Measurements from ENCODE around the gene PYGO2. TPM values are rescaled to one million over a fixed set of nuclear protein-coding genes. Genes with fewer than 3 reads are reported as not detected.

The PYGO2 gene
- total RNA-seq, 1 experiment from 2014 or later = 35.9 TPM

DNA sequence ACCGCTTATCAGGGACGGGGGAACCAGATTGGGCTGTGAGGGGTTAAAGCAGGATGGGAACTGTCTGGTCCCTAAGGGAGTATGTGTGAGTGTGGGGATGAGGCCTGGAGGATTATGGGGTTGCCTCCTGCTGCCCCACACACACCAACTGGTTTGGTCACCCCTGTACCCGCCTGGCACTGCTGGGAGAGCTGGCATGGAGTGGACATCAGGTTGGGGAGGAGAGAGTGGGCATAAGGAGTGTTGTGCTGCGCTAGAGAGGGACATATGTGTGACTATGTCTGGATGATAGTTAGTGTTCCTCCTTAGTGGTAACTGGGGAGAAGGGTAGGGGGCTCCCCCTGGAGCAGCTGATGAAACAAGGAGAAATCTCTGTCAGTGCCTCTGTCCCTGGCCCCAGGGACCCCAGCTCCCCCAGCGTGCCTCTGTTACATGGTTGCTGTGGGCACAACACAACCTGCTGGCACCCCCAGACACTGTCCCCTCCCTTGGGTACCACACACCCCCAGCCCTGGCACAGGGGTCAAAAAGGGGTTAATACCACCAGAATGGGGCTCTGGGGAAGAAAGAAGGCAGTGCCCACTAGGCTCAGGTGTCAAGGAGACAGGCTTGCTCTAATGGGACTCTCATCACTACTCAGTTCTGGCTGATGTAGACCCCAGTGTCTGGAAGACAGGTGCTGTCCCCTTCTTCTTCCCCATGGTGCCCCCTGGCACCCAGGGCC is 42.9 kb upstream of the PYGO2 start:
- H3K27ac Mint-ChIP-seq (ENCODE audit: low read depth, unreplicated experiment) = peak overlapping the region; percentile 97
- no peaks in the 10 kb centered on the region for H3K9me3 Mint-ChIP-seq (ENCODE audit: unreplicated experiment)
- TF ChIP-seq, protein P1, sequence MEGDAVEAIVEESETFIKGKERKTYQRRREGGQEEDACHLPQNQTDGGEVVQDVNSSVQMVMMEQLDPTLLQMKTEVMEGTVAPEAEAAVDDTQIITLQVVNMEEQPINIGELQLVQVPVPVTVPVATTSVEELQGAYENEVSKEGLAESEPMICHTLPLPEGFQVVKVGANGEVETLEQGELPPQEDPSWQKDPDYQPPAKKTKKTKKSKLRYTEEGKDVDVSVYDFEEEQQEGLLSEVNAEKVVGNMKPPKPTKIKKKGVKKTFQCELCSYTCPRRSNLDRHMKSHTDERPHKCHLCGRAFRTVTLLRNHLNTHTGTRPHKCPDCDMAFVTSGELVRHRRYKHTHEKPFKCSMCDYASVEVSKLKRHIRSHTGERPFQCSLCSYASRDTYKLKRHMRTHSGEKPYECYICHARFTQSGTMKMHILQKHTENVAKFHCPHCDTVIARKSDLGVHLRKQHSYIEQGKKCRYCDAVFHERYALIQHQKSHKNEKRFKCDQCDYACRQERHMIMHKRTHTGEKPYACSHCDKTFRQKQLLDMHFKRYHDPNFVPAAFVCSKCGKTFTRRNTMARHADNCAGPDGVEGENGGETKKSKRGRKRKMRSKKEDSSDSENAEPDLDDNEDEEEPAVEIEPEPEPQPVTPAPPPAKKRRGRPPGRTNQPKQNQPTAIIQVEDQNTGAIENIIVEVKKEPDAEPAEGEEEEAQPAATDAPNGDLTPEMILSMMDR (IDR thresholded peaks at IDR 0.05; ENCODE audit: unreplicated experiment) = no peak
- H3K27me3 Mint-ChIP-seq (ENCODE audit: insufficient read depth, unreplicated experiment) = no peaks in the 10 kb centered on the region
- peaks cover 23% of the 10 kb centered on the region for H3K36me3 Mint-ChIP-seq (ENCODE audit: insufficient read depth, unreplicated experiment)
- TSS peak; percentile 53 for BruUV-seq (replicated peaks)
- POLR2A ChIA-PET = interaction anchor here (0.7 to 41.1 kb wide), 18 partner anchors 10 to 1042 kb away, joined by 3 to 1917 read pairs (median 5); partner anchors contain the start of genes ADAM15, CKS1B, DCST1 and DCST2
- CTCF ChIA-PET = interaction anchor here (0.6 to 2.5 kb wide), 17 partner anchors 8 to 80 kb away, joined by 3 to 24 read pairs (median 4); partner anchors contain the start of genes ADAM15, FLAD1, LENEP and PYGO2
- intact Hi-C loops (cut with micrococcal nuclease) = loop anchor here (1.0 to 5.0 kb wide), 2 partner anchors 13 to 447 kb away; partner anchors contain the start of gene UBE2Q1
- peak; percentile 53 for DNase-seq (ENCODE audit: unreplicated experiment)
- peak overlapping the region; percentile 90 for H3K4me3 Mint-ChIP-seq (ENCODE audit: unreplicated experiment)
- H3K4me1 Mint-ChIP-seq (ENCODE audit: insufficient read depth, unreplicated experiment) = peaks cover 64% of the 10 kb centered on the region

DNA sequence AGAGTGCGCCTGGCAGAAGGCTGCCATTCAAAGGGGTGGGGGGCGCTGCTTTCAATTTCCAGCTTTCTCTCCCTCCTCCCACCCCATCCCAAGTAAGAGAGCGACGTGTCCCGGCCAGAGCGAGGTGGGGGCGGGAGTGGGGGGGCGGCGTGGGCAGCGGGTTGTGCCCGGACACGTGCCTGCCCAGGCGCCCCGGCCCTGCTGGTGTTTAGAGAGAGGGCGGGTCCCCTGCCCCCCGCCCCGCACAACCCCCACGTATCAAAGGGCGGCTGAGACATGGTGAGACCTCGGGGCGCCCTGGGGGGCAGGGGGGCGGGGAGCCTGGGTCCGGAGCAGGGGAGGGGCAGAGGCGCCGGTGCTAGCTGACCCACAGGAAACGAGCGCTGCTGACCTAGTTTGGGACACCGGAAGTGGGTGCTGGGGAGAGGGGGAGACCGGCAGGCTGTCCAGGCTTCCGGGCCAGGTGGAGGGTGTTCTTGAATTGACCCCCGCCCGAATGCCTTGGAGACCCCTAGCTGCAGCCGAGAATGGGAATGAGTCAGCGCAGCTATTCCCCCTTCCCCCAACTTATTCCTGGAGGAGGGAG is 42.3 kb upstream of the PYGO2 start:
- peaks cover 17% of the 10 kb centered on the region for H3K36me3 Mint-ChIP-seq (ENCODE audit: insufficient read depth, unreplicated experiment)
- peak; percentile 80 for DNase-seq (ENCODE audit: unreplicated experiment)
- no peaks in the 10 kb centered on the region for H3K27me3 Mint-ChIP-seq (ENCODE audit: insufficient read depth, unreplicated experiment)
- BruUV-seq (replicated peaks) = no TSS peak
- TF ChIP-seq, protein P1 (IDR thresholded peaks at IDR 0.05; ENCODE audit: unreplicated experiment) = no peak
- H3K9me3 Mint-ChIP-seq (ENCODE audit: unreplicated experiment) = no peaks in the 10 kb centered on the region
- peaks cover 61% of the 10 kb centered on the region for H3K4me1 Mint-ChIP-seq (ENCODE audit: insufficient read depth, unreplicated experiment)
- ChIA-PET CTCF (interaction anchor here (0.6 to 2.5 kb wide), 18 partner anchors 9 to 81 kb away, joined by 3 to 24 read pairs (median 4); partner anchors contain the start of genes ADAM15, FLAD1, LENEP and PYGO2), POLR2A (interaction anchor here (0.7 to 41.1 kb wide), 18 partner anchors 9 to 1041 kb away, joined by 3 to 1917 read pairs (median 5); partner anchors contain the start of genes ADAM15, CKS1B, DCST1 and DCST2)
- peak overlapping the region; percentile 90 for H3K4me3 Mint-ChIP-seq (ENCODE audit: unreplicated experiment)
- H3K27ac Mint-ChIP-seq (ENCODE audit: low read depth, unreplicated experiment) = peak overlapping the region; percentile 97
- intact Hi-C loops (cut with micrococcal nuclease) = loop anchor here (1.0 to 5.0 kb wide), 3 partner anchors 13 to 447 kb away; partner anchors contain the start of gene UBE2Q1

DNA sequence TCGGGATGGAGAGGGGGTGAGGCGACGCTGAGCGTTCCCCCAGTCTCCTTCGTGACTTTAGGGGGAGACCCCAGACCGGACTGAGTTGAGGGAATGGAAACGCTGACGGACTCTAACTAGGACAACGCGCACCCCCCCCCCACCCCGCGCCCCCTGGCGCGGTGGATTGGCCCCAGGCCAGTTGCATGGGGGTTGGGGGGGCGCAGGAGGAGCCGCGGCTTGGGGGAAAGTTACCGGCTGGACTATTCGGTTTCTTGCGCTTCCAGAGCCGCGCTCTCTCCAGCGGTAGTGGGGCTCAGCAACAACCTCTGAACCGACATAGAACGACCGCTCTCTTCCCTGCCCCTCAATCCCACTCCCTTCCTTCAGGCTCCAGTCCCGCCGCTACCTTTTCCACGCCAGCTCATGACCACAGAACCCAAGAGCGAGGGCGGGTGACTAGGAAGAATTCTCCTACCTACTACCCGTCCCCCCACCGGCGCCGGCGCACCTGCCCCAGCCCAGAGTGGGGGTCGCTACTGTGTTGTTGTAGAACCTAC is 41.7 kb upstream of the PYGO2 start:
- TSS peak; percentile 84 for BruUV-seq (replicated peaks)
- DNase-seq (ENCODE audit: unreplicated experiment) = peak; percentile 68
- TF ChIP-seq, protein P1 (IDR thresholded peaks at IDR 0.05; ENCODE audit: unreplicated experiment) = no peak
- intact Hi-C loops (cut with micrococcal nuclease) = loop anchor here (2.0 to 5.0 kb wide), 2 partner anchors 42 to 446 kb away; partner anchors contain the start of gene UBE2Q1
- H3K4me3 Mint-ChIP-seq (ENCODE audit: unreplicated experiment) = peak overlapping the region; percentile 90
- peaks cover 17% of the 10 kb centered on the region for H3K36me3 Mint-ChIP-seq (ENCODE audit: insufficient read depth, unreplicated experiment)
- no peaks in the 10 kb centered on the region for H3K9me3 Mint-ChIP-seq (ENCODE audit: unreplicated experiment)
- peak overlapping the region; percentile 97 for H3K27ac Mint-ChIP-seq (ENCODE audit: low read depth, unreplicated experiment)
- ChIA-PET CTCF (interaction anchor here (0.7 to 2.5 kb wide), 14 partner anchors 10 to 82 kb away, joined by 3 to 24 read pairs (median 4); partner anchors contain the start of genes ADAM15, FLAD1 and PYGO2), POLR2A (interaction anchor here (1.1 to 41.1 kb wide), 11 partner anchors 14 to 191 kb away, joined by 4 to 1917 read pairs (median 7); partner anchors contain the start of genes ADAM15, CKS1B, DCST1 and DCST2)
- H3K27me3 Mint-ChIP-seq (ENCODE audit: insufficient read depth, unreplicated experiment) = no peaks in the 10 kb centered on the region
- peaks cover 57% of the 10 kb centered on the region for H3K4me1 Mint-ChIP-seq (ENCODE audit: insufficient read depth, unreplicated experiment)

All from MCF 10A (cell line).